GM19455 (cell line): ENCODE measurements around the gene IRS1.

Source experiments
- ATAC-seq: cut with Tn5 transposase; IDR thresholded peaks from one replicate; pipeline ENCODE4 v1.9.1; 2021; ENCODE audit not compliant: unreplicated experiment

The IRS1 gene

DNA sequence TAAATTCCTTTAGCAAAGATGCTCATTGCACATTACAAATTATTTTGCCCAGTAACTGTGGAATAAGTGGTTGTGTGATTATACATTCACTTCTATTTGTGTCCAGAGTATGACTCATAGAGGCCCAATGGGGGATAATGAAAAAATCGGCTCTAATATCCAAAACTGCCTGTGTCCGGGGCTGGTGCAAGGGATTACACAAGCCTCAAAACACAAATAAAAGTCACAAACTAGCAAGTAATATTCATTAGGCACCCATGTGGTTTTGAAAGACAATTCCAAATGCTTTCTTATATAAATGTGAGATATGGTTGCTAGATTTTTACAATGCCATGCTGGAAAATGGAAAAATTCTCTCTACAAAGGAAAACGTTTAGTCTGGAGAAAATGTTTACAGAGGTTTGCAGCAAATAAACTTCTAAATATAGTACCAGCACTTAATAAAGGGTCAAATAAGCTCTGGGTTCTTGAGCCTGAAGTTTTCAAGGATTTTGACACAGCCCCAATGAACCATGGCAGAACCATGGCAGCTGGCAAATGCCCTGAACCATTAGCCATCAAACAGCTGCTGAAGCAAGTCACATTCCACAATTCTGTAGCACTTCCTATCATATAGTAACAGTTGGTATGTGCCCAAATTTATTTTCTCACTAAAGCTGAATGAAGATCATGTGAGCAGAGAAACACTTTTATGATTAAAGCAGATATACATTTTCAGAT, 40.5 kb downstream of the IRS1 start:
- no peak for ATAC-seq

DNA sequence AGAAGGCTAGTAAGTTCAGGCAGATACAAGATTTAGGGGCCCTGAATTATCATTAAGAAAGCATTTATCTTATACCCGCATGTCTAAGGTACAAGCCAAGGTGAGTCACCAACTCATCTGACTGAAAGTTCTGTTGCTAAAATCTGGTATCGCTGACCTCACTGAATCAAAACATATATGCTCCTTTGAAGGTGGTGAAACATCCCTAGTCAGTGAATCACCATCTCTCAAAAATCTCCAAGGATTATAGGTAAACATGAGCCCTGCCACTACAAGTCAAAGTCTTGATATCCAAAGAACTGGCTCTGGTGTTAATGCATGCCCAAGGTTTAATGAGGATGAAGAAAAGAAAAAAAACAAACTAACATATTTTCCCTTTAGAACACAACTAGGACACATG, 43.5 kb downstream of the IRS1 start:
- ATAC-seq = no peak

DNA sequence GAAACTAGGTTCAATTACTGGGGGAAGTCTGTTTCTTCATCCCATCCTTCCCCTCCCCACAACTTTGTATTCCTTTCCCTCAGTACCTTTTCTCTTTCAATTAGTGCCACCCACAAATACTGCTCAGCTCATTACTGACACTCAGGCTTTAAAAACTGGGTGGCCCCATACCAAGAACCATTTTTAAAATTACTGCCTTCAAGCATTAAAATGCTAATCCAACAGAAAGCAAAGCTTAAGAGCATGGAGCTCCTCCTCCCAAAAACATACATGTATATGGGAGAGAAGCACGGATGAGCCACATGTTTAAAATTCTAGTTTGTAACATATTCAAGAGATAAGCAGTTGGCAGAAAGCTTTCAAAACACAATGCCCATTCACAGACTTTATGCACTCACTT, 44.0 kb downstream of the IRS1 start:
- no peak for ATAC-seq

DNA sequence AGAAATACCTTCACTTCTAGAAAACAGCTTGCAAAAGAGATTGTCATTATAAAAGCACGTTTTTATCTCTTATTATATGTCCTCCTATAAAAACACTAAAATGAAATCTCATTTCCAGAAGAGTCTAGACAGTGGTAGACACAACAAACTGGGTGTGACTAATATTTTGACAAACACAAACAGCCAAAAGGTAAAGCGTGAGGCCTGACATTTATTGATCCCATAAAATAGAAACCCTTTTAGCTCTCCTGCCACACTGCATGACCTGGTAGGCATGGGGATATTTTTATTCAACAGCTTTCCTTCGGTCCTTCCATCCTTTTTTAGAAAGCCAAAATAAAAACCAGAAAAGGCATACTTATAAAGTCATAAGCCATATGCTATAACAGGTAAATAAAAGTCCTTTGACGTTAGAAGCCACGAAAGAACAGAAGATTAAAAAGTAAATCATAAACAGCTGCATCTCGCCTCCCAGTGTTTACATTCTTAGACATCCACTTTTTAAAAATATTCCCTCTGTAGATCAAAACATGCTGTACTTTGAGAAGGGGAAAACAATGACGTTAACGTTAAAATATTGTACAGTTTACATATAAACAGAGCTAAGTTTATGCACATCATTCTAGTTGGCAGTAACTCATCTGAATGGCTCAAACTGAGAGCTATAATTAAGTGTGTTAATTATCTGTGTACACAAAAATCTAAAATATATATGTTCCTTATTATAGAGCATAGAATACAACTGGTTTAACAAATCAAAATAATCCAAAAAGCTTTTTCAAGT, 44.6 kb downstream of the IRS1 start:
- no peak for ATAC-seq

DNA sequence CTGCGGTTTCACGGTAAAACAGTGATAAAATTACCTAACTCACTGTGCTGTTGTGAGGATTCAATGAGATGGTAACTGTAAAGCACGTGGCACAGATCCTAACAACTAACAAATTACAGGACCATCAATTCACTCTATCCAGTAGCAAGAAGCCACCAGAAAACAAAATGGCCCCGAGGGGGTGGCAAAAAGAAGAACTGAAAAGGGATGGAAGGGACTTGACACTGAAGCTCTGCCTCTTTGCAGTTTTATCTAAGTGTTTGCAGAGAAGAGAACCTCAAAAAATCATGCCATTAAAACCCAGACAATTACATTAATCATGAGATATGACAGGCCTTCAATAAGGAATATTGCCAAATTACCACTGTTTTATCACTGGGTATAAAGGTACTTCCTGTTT, 46.7 kb downstream of the IRS1 start:
- no peak for ATAC-seq

DNA sequence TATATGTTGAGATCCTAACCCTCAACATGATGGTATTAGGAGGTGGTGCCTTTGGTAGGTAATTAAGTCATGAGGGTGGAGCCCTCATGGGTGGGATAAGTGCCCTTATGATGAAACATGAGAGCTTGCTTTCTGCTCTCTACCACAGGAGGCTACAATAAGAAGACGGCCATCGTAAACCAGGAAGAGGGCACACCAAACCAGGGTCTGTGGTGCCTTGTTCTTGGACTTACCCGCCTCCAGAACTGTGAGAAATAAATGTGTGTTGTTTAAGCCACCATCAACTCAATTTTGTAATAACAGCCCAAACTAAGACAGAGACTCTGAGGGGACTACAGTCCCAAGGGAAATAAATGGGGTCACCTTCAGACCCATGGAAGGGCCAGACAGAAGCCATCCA, 52.3 kb downstream of the IRS1 start:
- no peak for ATAC-seq

DNA sequence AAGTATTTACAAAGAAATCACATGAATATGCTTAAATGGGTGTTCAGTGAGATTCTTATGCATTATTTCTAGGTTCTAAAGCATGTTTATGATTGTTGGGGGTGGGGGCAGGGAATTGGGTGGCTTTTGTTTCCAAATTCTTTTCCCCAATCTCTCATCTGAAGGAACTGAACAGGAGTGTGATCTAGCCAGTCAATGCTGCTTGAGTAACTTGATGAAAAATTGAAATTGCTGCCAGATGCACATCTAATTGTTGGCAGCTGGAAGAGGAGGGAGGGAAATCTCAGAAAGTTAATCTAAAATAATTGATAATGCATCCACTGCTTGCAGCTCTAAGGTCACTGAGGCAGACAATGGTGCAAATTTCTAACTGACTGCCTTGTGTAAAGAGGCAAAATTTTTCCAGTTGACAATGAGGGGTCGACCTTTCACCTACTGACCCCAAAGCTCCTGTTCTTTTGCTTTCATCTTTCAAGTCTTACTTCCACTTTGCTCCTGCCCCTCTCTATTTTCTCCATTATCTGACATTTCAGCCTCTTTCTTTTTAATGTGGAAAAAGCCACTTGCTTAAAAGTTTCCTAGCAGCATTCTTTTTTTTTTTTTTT, 53.3 kb downstream of the IRS1 start:
- no peak for ATAC-seq

DNA sequence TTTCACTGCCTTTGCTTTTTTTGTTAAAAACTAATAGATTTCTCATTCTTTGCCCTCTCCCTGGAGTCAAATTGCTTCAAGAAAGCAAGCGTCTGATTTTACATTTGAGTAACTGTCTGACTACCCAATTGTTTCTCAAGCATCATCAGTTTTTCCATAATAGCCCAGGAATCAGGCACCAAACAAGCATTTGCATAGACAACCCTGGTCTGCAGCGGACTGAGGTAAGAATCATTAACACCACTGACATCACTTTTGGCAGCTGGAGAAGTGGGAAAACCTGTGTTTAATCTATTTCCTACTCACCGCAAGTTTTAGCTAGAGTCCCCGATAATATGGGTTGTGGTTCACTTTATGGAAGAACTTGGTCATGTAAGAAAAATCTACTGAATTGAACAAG, 55.7 kb downstream of the IRS1 start:
- no peak for ATAC-seq

DNA sequence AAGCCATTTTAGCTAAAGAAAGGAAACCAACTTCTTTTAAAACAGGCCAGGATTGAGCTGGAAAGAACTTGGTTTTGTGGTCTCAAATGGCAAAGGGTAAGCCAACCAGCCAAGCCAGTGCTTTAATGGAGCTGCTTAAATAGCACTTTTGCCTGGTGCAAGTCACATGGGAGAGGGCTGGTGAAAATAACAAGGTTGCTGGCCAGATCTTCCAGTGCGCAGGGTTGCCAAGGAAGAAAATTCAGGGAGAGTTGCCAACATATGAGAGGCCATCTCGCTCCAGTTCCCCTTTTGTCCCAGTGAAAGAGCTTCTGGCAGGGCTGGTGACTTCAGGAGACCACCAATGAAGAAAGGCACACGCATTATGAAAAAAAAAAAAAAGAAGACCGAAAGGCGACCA, 57.3 kb downstream of the IRS1 start:
- ATAC-seq = no peak

DNA sequence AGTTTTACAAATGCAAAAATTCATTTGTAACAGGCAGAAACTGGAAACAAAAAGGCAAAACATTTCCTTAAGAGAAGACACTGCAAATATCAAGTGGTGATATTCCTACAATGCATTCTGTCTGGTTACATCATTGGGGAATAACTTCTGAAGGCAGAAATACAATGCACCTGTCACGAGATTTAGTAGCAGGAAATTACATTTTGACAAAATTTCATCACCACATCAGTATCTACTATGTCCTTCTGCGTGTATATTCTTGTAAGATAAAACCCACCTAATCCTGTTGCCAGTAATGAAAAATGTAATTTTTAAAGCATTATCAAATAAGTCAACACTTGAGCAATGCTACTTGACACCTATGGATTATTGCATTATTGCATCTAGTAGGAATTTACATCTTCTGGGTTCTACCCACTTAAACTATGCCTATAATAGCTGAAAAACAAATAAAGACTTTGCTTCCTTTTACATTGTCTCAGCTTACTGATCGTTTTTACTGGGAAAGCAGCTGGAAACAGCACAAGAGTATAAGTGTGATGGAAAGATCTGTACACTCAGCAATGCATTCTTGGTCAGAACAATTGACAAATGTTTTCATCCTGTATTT, 59.5 kb downstream of the IRS1 start:
- ATAC-seq = no peak

DNA sequence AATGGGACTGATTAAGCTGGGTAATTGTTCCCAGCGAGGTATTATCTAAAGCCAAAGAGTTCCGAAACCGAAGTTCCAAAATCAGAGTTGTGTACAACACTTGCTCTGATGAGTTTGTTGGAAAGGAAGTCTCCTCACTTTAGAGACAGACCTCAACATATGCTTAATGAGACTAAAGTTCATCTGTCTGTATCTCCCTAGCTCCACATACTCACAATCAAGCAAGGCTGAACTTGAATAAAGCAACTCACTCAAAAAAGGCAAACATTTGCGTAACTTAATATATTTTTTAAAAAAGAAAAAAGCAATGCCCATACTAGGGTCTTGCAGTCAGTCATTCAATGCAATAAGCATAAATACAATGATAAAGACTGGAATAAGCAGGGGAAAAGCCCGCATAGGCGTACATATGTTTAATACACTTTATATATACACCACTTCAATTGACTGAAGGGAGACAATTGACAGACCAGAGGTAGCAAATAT, 60.0 kb downstream of the IRS1 start:
- ATAC-seq = no peak

DNA sequence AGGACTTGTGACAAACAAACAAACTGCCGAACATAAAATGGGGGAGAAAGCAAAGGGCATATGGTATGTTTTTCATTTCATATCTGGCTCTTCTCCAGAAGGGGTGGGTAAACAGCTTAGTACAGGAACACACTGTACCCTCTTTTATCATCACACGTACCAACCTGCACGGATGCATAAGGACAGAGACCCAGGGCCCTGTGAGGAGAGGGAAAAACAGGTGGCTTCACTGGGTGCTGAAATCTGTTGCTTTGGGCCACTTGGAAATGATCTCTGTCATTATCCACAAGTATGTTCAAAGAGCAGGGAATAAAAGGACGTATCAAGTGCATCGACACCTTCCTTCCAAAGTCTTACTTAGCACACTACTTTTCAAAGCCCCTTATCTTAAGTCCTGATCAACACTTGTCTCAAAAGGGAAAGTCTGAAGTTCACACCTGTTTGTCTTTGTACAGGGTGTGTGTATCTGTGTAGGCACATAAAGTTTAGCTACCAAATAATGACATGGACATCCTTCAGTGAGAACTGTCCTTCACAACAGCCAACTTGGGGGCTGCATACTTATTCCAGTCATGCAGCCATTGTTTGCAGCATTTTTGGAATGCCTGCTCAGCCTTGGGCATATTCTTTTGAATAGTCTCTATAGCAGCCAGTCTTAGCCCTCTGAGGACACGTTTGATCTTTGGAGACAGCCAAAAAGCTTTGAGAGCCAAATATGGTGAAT, 60.6 kb downstream of the IRS1 start:
- ATAC-seq = no peak

DNA sequence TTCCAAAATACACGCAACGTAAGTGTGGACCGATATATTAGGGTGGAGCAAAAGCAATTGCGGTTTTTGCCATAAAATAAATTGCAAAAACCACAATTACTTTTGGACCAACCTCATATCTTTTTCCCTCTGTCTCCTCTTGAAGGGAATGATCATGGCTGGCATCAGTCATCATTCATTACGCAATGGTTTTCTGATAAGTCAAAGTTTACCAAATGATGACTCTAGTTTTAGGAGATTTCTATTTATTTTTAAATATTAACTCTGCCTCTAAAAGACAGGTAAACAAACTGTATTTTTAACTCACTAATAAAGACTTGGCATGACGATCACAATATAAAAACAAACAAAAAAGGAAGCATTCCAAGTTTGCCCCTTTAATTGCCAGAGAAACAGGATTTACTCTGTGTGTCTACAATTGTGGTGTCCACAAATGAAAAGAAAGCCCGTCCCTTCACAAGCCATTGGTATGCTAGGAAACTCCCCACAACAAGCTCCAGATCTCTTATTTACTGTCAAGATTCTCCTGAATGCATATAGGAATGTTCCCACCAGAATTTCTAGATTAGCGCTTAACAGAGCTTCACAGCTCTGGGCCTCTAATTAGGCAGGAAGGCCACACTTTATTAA, 61.3 kb downstream of the IRS1 start:
- no peak for ATAC-seq

DNA sequence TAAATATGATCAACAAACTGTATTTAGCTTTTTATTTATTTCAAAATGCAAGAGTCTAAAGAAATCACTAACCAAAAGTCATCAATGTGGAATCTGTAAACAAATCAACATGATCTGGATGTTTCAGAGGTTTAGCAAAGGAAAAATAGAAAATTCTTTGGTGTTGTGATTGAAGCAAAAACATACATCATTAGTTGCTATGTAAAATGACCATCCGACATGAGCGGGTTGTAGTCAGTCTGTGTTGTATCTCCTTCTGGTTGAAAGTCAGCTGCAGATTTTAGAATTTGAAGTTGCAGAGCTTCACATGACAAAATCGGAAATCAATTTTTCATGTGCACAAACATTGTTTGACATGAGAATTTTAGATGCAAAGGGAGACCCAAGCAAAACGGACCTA, 63.2 kb downstream of the IRS1 start:
- ATAC-seq = no peak

DNA sequence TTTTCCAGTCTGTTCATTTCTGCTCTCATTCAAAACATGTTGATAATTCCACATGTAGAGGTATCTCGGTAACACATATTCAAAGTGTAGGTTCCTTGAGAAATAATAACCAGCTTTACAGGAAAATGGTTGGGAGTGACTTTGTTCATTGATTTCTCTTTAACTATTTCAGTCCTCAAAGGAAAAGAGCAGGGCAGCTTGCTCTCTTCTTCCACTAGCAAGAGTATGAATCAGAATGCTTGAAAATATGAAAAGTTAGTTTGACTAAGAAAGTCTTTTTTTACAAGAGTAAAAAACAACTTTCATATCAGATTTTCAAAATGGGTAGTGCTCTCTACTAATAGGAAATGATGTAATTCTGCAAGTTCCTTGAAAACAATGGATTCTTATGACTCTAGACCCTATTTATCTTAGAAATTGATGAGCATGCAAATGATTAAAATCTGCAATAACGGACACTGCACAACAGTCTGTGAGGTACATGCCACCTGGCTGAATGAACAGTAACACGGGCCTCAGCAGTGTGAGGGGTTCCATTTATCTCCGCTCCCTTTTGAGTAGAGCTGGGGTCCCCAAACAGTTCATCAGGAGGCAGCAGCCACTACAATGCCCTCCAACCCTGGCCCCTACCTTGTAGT, 65.6 kb downstream of the IRS1 start:
- ATAC-seq = no peak

DNA sequence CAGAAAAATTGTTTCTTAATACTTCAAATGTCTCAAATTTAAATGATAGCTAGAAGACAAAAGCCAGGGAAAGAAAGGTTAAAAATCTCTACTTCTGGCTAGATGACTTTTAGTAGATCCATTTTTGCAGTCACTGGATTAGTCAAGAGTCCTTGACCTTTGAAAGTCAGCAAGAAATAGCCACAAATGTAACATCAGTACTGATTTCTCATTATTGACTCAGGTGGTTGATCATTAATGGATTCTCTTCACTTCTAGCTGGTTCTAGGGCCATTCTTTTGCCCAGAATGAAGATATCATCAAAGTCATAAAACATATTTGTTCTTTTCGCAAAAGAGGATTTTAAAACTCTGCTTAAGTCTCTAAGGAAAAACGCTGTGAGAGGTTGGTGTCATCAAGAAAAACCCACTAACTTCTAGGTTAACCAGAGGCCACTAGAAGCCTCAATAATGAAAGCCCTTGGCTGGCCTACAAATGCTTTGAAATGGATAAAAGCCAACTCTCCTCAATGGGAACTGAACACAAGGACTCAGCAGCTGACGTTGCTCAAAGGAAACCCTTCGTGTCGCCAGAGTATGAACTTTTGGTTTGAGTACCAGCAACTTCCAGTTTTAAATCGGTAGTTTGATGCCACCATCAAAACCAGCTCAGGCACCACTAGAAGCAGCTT, 66.3 kb downstream of the IRS1 start:
- no peak for ATAC-seq

DNA sequence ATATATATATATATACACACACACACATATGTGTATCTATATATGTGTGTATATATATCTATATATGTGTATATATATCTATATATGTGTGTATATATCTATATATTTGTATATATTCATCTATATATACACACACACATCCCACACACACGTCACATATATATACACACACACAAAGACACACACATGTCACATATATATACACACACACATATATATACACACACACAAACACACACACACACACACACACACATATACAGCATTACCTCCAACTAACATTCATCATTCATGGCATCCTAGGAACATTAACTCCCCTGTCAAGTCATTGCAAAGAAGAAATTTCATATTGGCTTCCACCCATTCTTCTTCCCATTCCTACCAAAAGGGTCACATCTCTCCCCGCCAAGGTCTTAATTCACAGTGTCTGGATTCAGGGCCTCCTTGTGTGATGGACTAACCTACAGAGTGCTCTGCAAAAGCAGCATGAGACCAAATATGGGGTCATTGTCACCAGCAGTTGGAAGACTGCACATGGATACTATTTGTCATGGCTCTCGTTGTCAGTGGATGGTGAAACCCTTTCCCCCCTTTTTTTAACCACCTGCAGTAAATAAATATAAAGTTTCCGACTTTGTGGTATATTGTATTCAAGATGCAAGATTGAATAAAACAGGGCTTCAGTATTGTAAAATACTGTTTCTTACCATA, 67.0 kb downstream of the IRS1 start:
- ATAC-seq = no peak

DNA sequence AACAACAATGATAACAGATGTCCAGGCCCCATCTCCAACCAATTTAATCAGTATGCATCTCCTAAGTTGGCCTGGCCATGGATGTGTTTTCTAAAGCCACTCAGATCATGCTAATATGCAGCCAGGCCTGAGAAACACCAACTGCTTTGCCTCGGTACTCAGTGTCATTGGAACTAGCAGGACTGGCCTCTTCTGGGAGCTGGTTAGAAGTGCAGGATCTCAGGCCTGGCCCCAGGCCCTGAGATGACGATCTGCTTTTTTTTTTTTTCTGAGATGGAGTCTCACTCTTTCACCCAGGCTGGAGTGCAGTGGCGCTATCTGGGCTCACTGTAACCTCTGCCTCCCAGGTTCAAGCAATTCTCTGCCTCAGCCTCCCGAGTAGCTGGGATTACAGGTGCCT, 69.1 kb downstream of the IRS1 start:
- ATAC-seq = no peak

DNA sequence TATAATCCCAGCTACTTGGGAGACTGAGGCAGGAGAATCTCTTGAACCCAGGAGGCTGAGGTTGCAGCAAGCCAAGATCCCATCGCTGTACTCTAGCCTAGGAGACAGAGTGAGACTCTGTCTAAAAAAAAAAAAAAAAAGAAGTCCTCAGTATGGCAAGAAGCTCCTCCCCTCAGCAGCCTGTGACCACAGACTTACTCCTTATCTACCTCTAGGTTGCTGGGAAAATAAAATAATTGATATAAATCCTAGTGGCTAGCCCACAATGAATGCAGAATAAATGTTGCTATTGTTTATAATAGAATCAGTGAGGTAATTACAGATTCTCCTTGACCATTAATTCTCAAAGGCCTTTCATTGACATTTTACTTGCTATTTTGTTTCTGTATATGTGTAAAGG, 70.6 kb downstream of the IRS1 start:
- no peak for ATAC-seq
